Fibroblast of peridontal ligament (primary cell): ENCODE results near the gene BRF1.
A peak's percentile ranks its signal among the peaks of the same experiment; 100 is the strongest.
"Not testable (repeated sequence)": the region's sequence is repeated elsewhere in the genome, so short reads cannot be mapped to it uniquely, and the experiment has no call there.

Source experiments
- DNase-seq: peaks from one replicate; pipeline ENCODE4 v3.0.0-alpha.2; 2010; ENCODE audit errors: extremely low read depth

The BRF1 gene

GRCh38 chr14:105333020-105333490 is 32.3 kb upstream of the BRF1 start:
- no peak for DNase-seq

- DNase-seq = no peak
Observed at GRCh38 chr14:105332350-105332874, 31.6 kb upstream of the BRF1 start.

DNA sequence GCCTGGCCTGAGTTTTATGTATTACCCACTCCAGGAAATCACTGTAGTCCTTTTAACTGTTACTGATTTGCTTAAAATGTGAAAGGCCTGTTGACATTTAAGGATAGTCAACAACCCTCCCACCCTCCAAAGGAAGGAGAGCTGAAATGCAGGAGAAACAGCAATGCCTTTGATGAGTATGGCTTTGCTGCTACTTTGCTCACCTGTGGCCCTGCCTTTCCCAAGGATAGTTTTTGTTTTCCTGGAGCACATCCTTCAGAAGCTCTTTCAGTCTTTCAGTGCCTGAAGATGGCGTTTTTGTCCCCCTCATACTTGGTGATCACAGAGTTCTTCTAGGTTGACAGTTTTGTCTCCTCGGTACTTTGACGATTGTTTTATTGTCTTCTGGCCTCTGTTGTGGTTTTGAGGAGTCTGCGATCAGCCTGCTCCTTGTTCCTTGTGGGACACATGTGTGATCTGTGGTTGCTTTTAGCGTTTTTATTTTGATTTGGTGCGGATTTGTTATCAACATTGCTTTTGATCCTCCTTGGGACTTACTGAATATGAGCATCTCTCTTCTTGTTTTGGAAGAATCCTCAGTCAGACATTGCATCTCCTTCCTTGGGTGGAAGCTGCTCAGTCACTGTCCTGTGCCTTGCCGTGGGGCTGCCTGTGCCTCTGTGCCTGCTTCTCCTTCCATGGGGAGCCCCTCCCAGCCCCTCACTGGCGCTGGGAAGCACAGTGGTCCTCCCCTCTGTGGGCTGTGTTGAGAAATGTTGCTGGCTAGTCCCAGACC is 31.0 kb upstream of the BRF1 start:
- DNase-seq = no peak

GRCh38 chr14:105330491-105330895 is 29.7 kb upstream of the BRF1 start:
- DNase-seq = peak; percentile 18

GRCh38 chr14:105329411-105330150 is 28.8 kb upstream of the BRF1 start:
- no peak for DNase-seq

GRCh38 chr14:105328678-105329390 is 28.0 kb upstream of the BRF1 start:
- DNase-seq = no peak

DNA sequence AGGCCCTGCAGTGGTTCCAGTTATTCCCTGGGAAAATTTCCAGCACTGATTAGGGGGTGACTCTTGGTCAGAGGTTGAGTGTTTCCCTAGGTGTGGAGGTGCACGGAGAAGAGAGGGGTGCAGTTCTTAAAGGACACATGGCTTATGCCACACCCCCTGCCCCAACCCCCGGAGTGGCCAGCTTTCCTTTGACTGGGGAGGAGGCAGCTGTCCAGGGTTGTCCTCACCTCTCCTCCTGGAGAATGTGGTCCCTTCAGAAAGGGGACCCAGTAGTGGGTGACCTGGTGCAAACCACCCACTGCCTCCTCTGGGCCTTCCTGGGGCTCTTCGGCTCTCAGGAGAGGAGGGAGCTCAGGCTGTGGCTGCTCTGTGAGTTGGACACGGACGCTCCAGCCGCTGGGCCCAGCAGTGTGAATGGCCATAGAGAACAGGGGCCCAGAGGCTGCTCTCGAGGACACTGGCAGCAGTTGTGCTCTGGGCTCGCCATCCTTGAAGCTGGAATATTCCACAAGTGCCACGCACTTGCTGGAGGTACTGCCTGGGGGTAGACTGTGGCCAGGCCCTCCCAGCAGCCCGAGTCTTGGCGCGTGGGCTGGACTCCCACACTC is 27.4 kb upstream of the BRF1 start:
- no peak for DNase-seq

DNA sequence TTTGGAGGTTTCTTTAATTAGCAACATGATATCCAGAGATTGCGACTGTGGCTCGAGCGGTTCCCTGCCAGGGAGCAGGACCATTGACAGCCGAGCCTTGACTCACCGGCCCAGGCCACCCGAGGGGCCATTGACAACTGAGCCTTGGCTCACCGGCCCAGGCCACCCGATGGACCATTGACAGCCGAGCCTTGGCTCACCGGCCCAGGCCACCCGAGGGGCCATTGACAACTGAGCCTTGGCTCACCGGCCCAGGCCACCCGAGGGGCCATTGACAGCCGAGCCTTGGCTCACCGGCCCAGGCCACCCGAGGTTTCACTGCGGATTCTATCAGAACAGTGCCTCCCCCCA is 26.9 kb upstream of the BRF1 start:
- DNase-seq = not testable (repeated sequence)

DNA sequence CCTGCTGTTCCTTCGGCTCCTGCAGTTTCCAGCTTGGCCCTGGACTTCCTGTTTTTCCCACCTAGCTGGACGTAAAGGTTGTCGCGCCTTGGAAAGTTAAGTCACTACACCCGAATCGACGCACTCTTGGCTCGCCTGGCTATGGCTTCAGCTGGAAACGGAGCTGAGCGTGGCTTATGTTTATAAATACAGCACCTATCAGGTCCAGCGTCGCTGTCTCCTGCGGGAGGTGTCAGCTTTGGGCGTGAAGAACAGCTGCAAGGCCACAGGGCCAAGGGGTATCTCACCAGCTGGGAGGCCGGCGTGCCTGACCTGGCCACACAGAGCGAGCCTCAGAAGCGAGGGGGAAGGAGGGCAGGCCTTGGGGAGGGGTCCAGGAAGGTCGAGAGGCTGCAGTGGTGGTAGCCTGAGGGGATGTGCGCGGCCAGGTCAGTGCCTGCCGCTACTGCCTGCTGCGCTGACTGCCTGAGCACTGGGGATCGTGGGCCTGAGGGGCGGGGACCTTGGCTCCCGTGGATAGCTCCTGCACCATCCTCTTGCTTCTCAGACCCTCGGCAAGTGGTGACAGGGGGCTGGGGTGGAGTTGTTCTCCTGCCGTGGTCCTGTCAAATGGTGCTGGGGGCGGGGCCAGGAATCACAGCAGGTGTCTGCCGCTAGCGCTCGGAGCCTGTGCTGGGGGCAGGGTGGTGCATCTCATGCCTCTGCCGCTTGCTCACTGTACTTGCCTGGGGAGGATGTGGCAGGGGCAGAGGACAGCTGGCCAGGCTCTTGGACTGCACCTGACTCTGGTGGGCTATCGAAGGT is 26.3 kb upstream of the BRF1 start:
- no peak for DNase-seq

DNA sequence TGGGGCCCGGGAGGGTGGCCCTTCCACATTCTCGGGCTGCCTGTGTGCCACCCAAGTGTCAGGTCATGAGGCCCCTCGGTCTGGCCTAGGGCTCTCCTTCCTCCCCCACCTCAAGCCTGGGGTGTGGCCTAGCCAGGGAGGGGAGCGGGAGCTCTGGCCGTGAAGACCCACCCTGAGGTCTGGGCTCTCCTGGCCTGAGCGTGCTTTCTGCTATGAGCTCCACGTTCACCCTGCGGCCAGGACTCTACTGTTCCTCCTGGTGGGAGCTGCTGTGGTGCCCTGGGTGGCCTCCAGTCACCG is 25.7 kb upstream of the BRF1 start:
- no peak for DNase-seq

DNA sequence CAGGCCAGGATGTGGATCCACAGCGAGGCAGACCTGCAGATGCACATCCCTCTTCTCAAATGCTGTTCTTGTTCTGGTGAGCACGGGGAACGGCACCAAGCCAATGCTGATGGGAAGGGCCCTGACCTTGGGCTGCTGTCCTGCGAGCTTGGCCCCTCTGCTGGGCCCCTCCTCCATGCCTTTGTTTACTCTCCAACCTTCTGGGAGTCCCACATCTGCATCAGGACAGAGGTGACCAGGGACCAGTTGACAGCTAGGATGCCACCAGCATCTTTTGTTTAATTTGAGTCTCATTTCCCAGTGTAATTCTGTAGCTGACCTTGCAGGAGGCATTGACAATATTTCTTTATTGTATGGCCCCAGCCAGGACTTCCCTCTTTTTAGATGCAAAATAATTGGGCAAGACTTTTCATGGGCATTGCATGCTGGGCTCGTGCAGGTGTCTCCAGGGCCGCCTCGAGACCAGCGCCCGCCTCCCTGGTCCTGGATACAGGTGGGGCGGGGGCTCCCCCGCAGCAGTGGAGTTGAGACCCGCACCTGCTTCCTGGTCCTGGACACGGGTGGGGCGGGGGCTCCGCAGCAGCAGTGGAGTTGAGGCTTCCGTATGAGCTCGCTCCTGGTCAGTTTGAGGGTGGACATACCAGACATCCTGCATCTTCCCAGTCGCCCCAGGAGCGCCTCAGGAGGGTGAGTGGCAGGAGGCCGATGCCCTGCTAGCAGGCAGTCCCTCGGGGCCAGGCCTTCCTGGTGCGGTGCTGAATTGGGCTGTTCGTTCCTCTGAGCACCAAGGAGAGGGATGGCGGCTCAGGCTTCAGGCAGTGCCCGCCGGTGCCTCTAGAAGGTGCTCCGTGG is 25.1 kb upstream of the BRF1 start:
- no peak for DNase-seq

DNA sequence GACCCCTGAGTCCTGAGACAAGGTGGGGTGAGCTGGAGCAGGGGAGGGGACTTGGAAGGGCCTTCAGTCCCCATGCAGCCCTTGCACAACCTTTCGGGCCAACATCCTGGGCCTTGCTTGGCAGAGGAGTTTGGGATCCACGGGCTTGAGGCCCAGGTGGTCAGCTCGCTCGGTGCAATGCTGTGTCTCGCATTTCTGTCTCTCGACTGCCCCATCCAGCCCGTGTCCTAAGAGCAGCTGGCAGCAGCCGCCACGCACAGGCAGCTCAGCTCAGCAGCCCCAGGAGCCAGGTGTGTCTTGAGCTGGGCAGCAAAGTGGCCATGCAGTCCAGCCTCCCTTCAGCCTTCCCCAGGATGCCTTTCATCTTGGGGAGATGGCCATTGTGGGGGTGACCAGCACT is 24.5 kb upstream of the BRF1 start:
- DNase-seq = no peak

DNA sequence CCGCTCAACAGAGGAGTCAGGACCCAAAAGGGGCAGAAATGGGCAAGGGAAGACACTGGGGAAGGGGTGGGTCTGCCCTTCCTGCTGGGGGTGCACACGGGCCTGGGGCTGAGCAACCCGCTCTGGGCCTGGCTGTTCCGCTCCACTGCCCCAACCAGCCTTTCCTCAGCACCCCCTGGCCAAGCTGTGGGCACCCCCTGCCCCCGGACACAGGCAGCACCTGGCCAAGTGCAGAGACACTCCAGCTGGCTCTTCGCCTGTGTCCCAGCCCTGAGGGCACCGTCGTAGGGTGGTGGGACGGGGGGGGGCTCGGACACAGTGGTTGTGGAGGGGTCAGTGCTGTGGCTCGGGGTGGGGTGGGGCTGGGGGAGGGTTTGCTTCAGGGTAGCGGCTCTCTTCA is 24.1 kb upstream of the BRF1 start:
- no peak for DNase-seq

DNA sequence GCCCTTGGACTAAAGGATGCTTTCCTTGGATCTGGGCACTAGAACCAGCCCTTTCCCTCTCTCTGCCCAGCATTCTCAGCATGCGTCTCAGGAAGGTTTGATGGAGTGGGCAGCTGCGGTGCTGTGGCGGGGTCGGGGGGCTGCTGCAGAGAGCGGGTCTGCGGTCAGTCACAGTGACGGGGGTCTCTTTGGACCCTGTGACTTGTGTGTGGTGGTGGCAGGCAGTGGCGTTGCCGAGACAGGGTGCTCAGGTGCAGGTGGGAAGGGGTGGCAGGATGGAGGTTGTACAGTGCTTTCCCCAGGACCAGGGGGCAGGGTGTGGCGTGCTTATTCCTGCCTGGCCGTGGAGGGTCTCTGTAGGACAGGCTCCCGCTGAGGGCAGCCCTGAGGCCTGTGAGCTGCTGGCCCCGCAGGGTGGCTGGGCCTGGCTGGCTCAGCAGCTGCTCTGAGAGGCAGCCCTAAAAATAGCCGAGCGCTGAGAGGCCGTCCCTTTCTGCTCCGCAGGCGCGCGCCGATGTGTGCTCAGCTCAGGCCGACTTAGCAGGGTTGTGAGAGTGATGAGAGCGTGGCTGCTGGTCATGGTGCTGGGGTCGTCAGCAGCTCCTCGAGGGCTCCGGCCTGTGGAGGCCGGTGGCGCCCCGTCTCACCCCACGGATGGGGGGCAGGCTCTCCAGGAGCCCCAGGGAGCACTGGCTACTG is 23.4 kb upstream of the BRF1 start:
- no peak for DNase-seq

GRCh38 chr14:105323663-105324062 is 22.9 kb upstream of the BRF1 start:
- no peak for DNase-seq

DNA sequence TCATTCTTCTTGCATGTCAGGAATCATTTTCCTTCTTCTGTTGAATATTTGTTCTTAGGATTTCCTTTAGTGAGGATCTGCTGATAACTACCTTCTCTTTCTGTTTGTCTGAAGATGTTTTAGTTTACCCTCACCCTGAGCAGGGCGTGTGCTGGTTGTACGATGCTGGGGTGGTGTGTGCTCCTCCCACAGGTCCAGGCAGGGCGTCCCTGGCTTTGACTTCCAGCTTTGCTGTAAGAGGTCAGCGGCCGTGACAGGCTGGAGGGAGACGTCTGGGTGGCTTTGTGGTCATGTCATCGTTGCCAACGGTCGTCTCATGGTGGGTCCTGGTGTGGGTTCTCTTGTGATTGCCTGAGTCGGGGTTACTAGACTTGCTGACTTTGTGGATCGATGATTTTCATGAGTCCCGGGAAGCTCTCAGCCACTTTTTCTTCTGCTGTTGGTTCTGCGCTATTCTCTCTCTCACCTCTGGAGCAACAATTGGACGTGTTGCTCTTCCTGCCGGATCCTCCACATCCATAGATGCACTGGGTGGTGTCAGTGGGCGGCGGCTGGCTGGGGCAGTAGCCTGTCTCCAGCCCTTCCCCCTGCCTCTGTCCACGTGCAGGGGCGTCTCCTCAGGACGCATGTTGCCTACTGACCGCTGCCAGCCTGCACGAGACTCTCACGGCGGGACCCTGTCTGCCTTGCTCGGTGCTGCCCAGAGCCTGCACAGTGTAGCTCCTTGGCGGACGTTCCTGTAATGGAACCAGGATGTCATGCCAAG is 22.2 kb upstream of the BRF1 start:
- no peak for DNase-seq

GRCh38 chr14:105317546-105317945 is 16.7 kb upstream of the BRF1 start:
- peak; percentile 55 for DNase-seq

- no peak for DNase-seq
Observed at GRCh38 chr14:105316968-105317510, 16.2 kb upstream of the BRF1 start.

DNA sequence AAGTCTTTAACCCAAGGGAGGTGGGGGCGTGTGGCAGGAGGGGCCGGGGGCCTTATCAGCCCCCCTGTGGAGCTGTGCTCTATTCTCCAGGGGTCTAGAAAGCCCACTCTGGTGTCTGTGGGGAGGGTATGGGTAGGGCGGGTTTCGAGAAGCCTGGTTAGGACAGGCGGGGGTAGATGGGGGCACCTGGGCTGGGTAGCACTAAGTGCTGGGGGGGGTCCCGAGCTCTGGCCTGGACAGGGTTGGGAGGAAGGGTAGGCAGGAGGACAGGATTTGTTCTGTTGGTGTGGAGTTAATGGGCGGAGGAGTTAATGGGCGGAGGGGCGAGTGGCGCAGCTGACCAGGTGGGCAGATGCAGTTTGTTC is 15.8 kb upstream of the BRF1 start:
- no peak for DNase-seq
